ENCODE results near the gene GET3. TPM values are rescaled to one million over a fixed set of nuclear protein-coding genes. Genes with fewer than 3 reads are reported as not detected.

GET3 gene
- total and polyA plus RNA-seq, 2 of the 13 experiments (the other 11 are each of a cell fraction or from before 2014, with no cell fraction given): 57.7 to 59.4 TPM

GRCh38 chr19:12689012-12689411, 48.3 kb upstream of the GET3 start:
- no peak; the same call in 2 of the 3 replicates for ATAC-seq
- POLR2A ChIA-PET: no interaction called here
- CTCF ChIA-PET (ENCODE audit: low intra/inter-chr PET ratio, low total read pairs): no interaction called here

GRCh38 chr19:12689581-12690216, 47.6 kb upstream of the GET3 start:
- H3K4me2 ChIP-seq (ENCODE audit: low read depth, low read length): no peak overlapping the region
- DNase-seq (ENCODE audit: low spot score) (no peak), FAIRE-seq (no peak), ATAC-seq (peak; percentile 20; the same call in 2 of the 3 replicates)
- H3K4me3 ChIP-seq (replicated peaks in 1 of 3; ENCODE audit: insufficient read depth in 1 of 3, low read depth in 2 of 3, low read length in 3 of 3): no peak overlapping the region
- H3K27ac ChIP-seq (ENCODE audit: extremely low read length, insufficient read depth, low read length): no peak overlapping the region
- intact Hi-C loops (cut with micrococcal nuclease; ENCODE audit: unreplicated experiment): no loop called here
- in situ Hi-C loops (cut with HindIII; ENCODE audit: extremely low pct_ligation_motif_present, low pct_unique_long_range_greater_than_20kb): no loop called here
- 96% methylated on average over 11 of the region's 26 CpGs for WGBS (ENCODE audit: low lambda C conversion rate)
- H3K27me3 ChIP-seq (ENCODE audit: control insufficient read depth in 1 of 2, insufficient read depth in 2 of 2, low read length in 2 of 2): no peaks in the 10 kb centered on the region
- no peaks in the 10 kb centered on the region for H3K4me1 ChIP-seq (ENCODE audit: insufficient read depth, low read length)
- H3K79me2 ChIP-seq (ENCODE audit: insufficient read depth, low read length): no peaks in the 10 kb centered on the region
- ChIA-PET CTCF (ENCODE audit: low intra/inter-chr PET ratio, low total read pairs) (no interaction called here), POLR2A (no interaction called here)
- no peak overlapping the region for H2AFZ ChIP-seq (ENCODE audit: low read length)
- no peak overlapping the region for H3K9ac ChIP-seq (ENCODE audit: insufficient read depth, low read depth, low read length)
- no peaks in the 10 kb centered on the region for H4K20me1 ChIP-seq (ENCODE audit: insufficient read depth, low read length)
- H3K9me3 ChIP-seq (ENCODE audit: low read length): no peaks in the 10 kb centered on the region
- BruUV-seq (replicated peaks): no TSS peak
- no peak for TF ChIP-seq ZNF432 (CRISPR knock-in tag; IDR thresholded peaks at IDR 0.05; ENCODE audit: borderline replicate concordance)
- no peak for TF ChIP-seq ELF4 (CRISPR knock-in tag; IDR thresholded peaks at IDR 0.05; ENCODE audit: borderline replicate concordance)
- no peak for TF ChIP-seq ZFP82 (CRISPR knock-in tag; IDR thresholded peaks at IDR 0.05; ENCODE audit: borderline replicate concordance)
- H3K36me3 ChIP-seq (replicated peaks in 1 of 2; ENCODE audit: control insufficient read depth in 1 of 2, insufficient read depth in 2 of 2, low read length in 2 of 2): peaks cover 0 to 5% of the 10 kb centered on the region in 2 experiments; a peak in 1 of 5 replicates

More at GRCh38 chr19:12689012-12689411, 48.3 kb upstream of the GET3 start:
- Histone ChIP-seq H3K4me1 (ENCODE audit: insufficient read depth, low read length) (no peaks in the 10 kb centered on the region), H4K20me1 (ENCODE audit: insufficient read depth, low read length) (no peaks in the 10 kb centered on the region), H3K36me3 (replicated peaks in 1 of 2; ENCODE audit: control insufficient read depth in 1 of 2, insufficient read depth in 2 of 2, low read length in 2 of 2) (peaks cover 0 to 5% of the 10 kb centered on the region in 2 experiments; a peak in 1 of 5 replicates), H2AFZ (ENCODE audit: low read length) (no peak overlapping the region), H3K27ac (ENCODE audit: extremely low read length, insufficient read depth, low read length) (no peak overlapping the region), H3K4me3 (replicated peaks in 1 of 3; ENCODE audit: insufficient read depth in 1 of 3, low read depth in 2 of 3, low read length in 3 of 3) (no peak overlapping the region), H3K9me3 (ENCODE audit: low read length) (no peaks in the 10 kb centered on the region), H3K4me2 (ENCODE audit: low read depth, low read length) (no peak overlapping the region), H3K27me3 (ENCODE audit: control insufficient read depth in 1 of 2, insufficient read depth in 2 of 2, low read length in 2 of 2) (no peaks in the 10 kb centered on the region), H3K79me2 (ENCODE audit: insufficient read depth, low read length) (no peaks in the 10 kb centered on the region), H3K9ac (ENCODE audit: insufficient read depth, low read depth, low read length) (no peak overlapping the region)
- FAIRE-seq (no peak), DNase-seq (ENCODE audit: low spot score) (no peak)
- intact Hi-C loops (cut with micrococcal nuclease; ENCODE audit: unreplicated experiment): no loop called here
- WGBS (ENCODE audit: low lambda C conversion rate): 94% methylated on average over 7 of the region's 12 CpGs
- TF ChIP-seq POLR2A (IDR thresholded peaks at IDR 0.05; ENCODE audit: insufficient read depth in 1 of 2, low read depth in 2 of 2, low read length in 2 of 2) (no peak), AGO2 (optimal IDR thresholded peaks at IDR 0.05; ENCODE audit: low read depth, low read length) (peak; percentile 50), NFIC (IDR thresholded peaks at IDR 0.05; ENCODE audit: low read length) (no peak)
- in situ Hi-C loops (cut with HindIII; ENCODE audit: extremely low pct_ligation_motif_present, low pct_unique_long_range_greater_than_20kb): no loop called here
- no TSS peak for BruUV-seq (replicated peaks)

Data from HepG2 (cell line).